ENCODE data around the gene SLC7A4. TPM values are rescaled to one million over a fixed set of nuclear protein-coding genes. Genes with fewer than 3 reads are reported as not detected.

SLC7A4 gene
- total RNA-seq, 1 experiment from 2014 or later: not detected

- DNase-seq (ENCODE audit: low read depth, low spot score) (no peak), ATAC-seq (no peak)
- POLR2A ChIA-PET: no interaction called here
- H2AFZ ChIP-seq (ENCODE audit: low read depth, low read length, poor library complexity, severe bottlenecking): no peak overlapping the region
- H3K4me3 ChIP-seq (replicated peaks in 1 of 2; ENCODE audit: low read depth in 1 of 2, low read length in 2 of 2): no peak overlapping the region
- TF ChIP-seq EZH2phosphoT487 (IDR thresholded peaks at IDR 0.05; ENCODE audit: borderline replicate concordance): no peak
- TF ChIP-seq RAD21 (IDR thresholded peaks at IDR 0.05; ENCODE audit: low read depth): no peak
- no peak for TF ChIP-seq SP1 (IDR thresholded peaks at IDR 0.05; ENCODE audit: low read depth)
- TF ChIP-seq REST (IDR thresholded peaks at IDR 0.05; ENCODE audit: low read depth): no peak
- no peak for TF ChIP-seq EGR1 (IDR thresholded peaks at IDR 0.05; ENCODE audit: low read depth)
- no peak for TF ChIP-seq POLR2AphosphoS5 (IDR thresholded peaks at IDR 0.05; ENCODE audit: low read depth, low read length)
- no peak for TF ChIP-seq EZH2 (IDR thresholded peaks at IDR 0.05)
- no peak for TF ChIP-seq SRF (IDR thresholded peaks at IDR 0.05; ENCODE audit: low read depth)
- no peak for TF ChIP-seq JUND (IDR thresholded peaks at IDR 0.05)
- no peak for TF ChIP-seq FOSL1 (IDR thresholded peaks at IDR 0.05; ENCODE audit: low read depth)
- H3K9me3 ChIP-seq (ENCODE audit: control insufficient read depth in 1 of 2, insufficient read depth in 1 of 2, low read depth in 1 of 2, low read length in 2 of 2): no peaks in the 10 kb centered on the region
- BruUV-seq (replicated peaks): no TSS peak
- H4K20me1 ChIP-seq (ENCODE audit: insufficient read depth): no peaks in the 10 kb centered on the region
- intact Hi-C loops (cut with micrococcal nuclease): no loop called here
- no peak overlapping the region for H3K9ac ChIP-seq (ENCODE audit: low read length)
- CTCF ChIA-PET: no interaction called here
- H3K27ac ChIP-seq (ENCODE audit: low read depth, low read length): no peak overlapping the region
- no peaks in the 10 kb centered on the region for H3K9me2 ChIP-seq (ENCODE audit: insufficient read depth)
- no peaks in the 10 kb centered on the region for H3K27me3 ChIP-seq (ENCODE audit: insufficient read depth, low read length)
- peaks cover 15 to 20% of the 10 kb centered on the region in 2 experiments for H3K4me1 ChIP-seq (ENCODE audit: control insufficient read depth in 1 of 2, insufficient read depth in 2 of 2, low read length in 2 of 2)
- RAD21 ChIA-PET (ENCODE audit: low non-redundant PET in 1 of 2, low total read pairs in 2 of 2, uncharacterized antibody in 2 of 2, unreplicated experiment in 2 of 2): no interaction called here
- no peaks in the 10 kb centered on the region for H3K79me2 ChIP-seq (ENCODE audit: insufficient read depth, low read length)
- no peak overlapping the region for H3K4me2 ChIP-seq (ENCODE audit: low read length)
- H3K36me3 ChIP-seq (ENCODE audit: control insufficient read depth in 1 of 2, insufficient read depth in 2 of 2, low read length in 2 of 2): no peaks in the 10 kb centered on the region
Measured at GRCh38 chr22:21010426-21011113, 21.8 kb downstream of the SLC7A4 start.
